ENCODE results near the gene TIMM17A.

TIMM17A gene

GRCh38 chr1:201983380-201983805, 28.1 kb downstream of the TIMM17A start:
- no peak for DNase-seq (ENCODE audit: low read depth, low spot score)

- DNase-seq (ENCODE audit: low read depth, low spot score) = no peak
Observed at GRCh38 chr1:201984446-201984845, 29.1 kb downstream of the TIMM17A start.

DNA sequence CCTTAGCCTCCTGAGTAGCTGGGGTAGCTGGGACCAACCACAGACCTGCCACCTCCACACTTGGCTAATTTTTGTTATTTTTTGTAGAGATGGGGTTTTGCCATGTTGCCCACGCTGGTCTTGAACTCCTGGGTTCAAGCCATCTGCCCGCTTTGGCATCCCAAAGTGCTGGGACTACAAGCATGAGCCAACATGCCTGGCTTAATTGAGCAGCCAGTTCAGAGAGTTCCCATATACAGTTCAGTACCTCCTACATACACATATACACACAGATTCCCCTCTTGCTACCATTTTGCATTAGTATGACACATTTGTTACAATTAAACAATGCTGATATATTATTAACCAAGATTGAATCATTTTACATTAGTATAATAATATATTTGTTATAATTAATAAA, 30.1 kb downstream of the TIMM17A start:
- DNase-seq (ENCODE audit: low read depth, low spot score) = no peak

GRCh38 chr1:201988601-201989000, 33.3 kb downstream of the TIMM17A start:
- no peak for DNase-seq (ENCODE audit: low read depth, low spot score)

- no peak for DNase-seq (ENCODE audit: low read depth, low spot score)
Observed at GRCh38 chr1:201989354-201990128, 34.2 kb downstream of the TIMM17A start.

DNA sequence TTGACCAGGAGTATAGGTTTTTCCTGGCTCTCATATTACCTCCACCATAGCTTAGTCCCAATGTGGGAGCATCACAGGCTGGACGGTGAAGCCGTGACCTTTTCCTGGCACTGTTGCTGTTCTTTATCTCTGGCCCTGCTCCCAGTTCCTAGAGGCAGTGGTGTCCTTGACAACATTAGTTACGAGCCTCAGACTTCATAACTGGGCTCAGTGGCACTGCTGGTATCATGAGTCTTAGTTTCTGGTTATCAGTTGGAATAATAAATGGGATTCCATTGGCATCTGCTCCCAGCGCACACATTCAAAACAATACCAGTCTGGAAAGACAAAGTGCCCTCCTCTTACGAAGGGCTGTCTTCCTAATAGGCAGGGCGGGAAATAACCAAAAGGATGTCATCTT, 35.1 kb downstream of the TIMM17A start:
- no peak for DNase-seq (ENCODE audit: low read depth, low spot score)

DNA sequence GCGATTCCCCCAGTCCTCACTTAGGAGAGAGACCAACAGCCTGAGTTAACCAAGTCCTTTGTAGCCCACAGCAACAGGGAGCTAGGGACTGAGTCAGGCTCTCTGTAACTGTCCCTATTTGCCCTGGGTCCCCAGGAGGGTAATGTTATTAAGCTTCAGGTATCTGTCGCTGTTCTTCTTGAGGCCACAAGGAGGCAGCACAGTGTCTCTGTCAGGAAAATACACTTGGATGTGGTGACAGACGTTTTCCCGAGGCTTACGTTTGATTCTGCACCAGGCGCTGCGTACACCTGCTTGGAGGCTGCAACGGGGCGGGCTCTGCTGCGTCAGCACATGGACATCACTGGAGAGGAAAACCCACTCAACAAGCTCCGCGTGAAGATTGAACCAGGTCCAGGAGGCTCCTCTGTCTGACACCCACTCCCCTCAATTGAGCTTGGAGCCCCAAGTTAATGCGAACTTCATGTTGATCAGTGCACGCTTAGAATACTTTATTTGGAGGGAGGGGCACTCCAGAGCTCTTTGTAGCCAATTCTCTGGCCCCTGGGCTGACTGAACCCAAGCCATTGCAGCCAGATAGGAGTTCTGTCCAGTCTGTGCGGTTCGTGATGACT, 44.4 kb downstream of the TIMM17A start:
- no peak for DNase-seq (ENCODE audit: low read depth, low spot score)

- DNase-seq (ENCODE audit: low read depth, low spot score) = no peak
Observed at GRCh38 chr1:202002507-202002906, 47.2 kb downstream of the TIMM17A start.

- DNase-seq (ENCODE audit: low read depth, low spot score) = no peak
Observed at GRCh38 chr1:202004711-202005110, 49.4 kb downstream of the TIMM17A start.

- DNase-seq (ENCODE audit: low read depth, low spot score) = no peak
Observed at GRCh38 chr1:202005958-202006357, 50.7 kb downstream of the TIMM17A start.

DNA sequence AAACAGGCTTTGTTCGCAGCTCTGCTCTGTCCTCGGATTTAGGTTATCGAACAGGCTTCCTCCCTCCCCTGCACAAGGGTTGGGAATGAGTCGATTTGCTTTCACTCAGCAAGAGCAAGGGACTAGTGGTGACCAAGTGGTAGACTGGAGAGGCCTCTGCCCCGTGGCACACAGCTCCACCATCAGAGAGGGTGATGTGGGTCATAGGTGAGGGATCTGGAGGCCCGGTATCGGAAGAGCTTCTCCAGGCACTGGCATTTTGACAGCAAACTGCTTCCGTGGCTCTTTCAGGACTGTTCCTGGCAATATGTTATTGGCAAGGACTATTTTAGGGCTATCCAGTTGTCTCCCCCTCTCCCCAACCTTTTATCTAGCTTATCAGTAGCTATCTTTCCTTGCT, 52.0 kb downstream of the TIMM17A start:
- no peak for DNase-seq (ENCODE audit: low read depth, low spot score)

DNA sequence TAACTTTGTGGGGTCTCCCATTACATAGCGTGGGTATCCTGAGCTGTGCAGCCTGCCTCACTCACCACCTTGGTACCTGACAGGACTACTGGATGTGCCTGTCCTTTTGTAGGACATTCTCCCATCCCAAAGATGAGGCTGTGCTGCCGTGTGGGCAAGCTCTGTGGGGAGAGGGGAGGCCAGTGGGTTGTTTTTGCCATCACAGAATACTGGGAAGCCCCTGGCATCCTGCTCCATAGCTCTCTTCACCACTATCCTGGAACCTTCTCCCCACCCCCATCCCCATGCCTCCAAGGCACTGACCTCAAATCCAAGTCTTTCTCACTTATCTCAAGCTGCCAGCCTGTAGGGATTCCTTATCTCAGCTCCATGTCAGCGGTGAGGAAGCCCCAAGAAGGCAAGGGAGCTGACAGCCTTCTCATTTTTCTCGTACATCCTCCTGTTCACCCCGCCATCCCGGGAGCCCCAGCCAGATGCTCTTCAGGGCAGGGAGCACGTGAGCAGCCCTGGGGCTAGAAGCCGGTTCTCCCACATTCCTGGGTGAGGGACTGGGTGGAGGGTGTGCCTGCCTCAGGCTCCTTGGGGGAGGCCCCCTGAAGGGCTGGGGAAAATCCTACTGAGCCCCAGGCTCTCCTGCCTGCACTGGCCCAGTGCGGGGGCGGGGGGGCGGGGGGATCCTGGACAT, 52.6 kb downstream of the TIMM17A start:
- DNase-seq (ENCODE audit: low read depth, low spot score) = no peak

DNA sequence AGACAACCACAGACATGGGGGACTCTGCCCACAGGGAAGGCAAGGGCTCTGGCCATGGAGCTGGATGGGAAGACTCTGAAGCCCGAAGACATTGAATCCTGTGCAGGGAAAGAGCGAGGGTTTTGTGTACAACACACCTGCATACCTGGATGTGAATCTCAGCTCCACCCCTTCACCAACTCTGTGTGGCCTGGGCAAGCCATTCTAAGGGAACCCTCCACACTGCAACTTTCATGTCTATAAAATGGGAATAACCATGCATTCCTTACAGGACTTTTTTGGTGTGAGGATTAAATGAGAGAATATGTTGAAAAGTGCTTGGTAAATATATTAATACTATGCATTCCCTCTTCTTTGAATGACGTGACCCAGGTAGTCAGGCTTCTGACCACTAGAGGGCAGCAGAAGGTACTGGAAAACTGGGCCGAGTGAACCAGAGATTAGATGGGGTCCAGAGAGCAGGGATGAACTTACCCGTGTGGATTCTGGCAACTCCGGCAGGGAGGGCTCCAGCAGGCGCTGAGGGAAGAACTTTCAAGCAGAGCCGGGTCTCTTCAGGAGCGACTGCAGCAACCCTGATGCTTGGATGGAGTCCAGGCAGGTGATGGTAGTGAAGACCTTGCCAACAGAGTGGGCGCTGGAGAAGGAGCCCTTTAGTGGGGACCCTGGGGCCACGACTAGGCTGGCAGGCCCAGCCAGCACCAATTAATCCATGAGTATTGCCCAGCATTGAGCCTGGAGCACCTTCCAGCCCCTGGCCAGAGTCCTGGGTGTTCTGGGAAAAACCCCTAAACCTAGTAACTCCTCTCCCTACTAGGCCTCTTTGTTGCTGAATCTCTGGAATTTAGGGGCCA, 54.2 kb downstream of the TIMM17A start:
- peak; percentile 20 for DNase-seq (ENCODE audit: low read depth, low spot score)

DNA sequence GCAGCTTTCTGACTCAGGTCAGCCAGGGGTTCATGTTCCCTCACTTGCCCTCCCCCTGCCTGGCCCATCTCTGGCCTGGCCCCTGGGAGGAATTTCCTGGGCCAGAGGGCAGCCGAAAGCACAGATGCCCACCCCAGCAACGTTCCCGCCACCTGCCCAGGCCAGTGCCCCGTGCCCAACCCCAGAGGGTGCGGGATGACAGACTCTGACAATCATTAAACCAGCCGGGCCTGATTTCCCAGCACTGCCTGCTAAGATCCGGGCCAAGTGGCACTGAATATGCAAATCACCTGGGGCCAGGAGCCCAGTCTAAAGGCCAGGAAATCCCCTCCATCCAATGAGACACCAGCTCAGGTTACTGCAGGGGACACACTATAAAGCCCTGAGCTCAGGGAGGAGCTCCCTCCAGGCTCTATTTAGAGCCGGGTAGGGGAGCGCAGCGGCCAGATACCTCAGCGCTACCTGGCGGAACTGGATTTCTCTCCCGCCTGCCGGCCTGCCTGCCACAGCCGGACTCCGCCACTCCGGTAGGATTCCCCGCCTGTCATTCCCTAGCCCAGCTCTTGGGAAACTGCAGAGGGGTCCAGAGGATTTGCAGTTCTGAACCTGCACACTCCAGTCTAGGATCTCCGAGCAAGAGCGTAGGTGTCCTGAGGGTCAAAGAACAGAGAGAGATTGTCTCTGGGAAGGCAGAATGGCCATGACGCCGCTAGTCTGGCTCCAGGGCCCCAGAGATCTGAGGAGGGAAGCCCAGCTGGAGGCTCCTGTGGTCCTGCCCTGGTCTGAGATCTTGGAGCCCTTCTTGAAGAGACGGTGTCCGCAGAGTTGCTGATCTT, 55.1 kb downstream of the TIMM17A start, which contains the start of gene ELF3:
Gene ELF3, plus strand, starts transcription at position 408 of the 836 bp plus-strand sequence. CDS start 550 bp downstream, outside the sequence.
- no peak for DNase-seq (ENCODE audit: low read depth, low spot score)

GRCh38 chr1:202011994-202012393, 56.7 kb downstream of the TIMM17A start:
- DNase-seq (ENCODE audit: low read depth, low spot score) = no peak

- no peak for DNase-seq (ENCODE audit: low read depth, low spot score)
Observed at GRCh38 chr1:202012544-202013478, 57.5 kb downstream of the TIMM17A start.

- DNase-seq (ENCODE audit: low read depth, low spot score) = no peak
Observed at GRCh38 chr1:202013603-202014002, 58.3 kb downstream of the TIMM17A start.

GRCh38 chr1:202014060-202014459, 58.8 kb downstream of the TIMM17A start:
- no peak for DNase-seq (ENCODE audit: low read depth, low spot score)

DNA sequence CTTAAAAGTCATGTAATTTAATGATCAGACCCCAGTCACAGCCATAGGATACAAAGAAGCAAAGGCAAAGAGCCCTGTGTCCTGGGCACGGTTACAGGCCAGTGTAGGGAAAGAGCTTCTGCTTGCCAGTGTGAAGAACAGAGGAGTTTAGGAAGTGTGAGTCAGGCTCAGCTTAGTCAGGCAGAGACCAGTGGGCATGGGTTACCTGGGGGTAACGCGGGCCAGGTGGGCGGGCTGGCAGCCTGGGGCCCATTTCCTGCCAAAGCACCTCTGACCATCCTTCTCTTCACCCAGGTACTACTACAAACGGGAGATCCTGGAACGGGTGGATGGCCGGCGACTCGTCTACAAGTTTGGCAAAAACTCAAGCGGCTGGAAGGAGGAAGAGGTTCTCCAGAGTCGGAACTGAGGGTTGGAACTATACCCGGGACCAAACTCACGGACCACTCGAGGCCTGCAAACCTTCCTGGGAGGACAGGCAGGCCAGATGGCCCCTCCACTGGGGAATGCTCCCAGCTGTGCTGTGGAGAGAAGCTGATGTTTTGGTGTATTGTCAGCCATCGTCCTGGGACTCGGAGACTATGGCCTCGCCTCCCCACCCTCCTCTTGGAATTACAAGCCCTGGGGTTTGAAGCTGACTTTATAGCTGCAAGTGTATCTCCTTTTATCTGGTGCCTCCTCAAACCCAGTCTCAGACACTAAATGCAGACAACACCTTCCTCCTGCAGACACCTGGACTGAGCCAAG, 59.8 kb downstream of the TIMM17A start:
- DNase-seq (ENCODE audit: low read depth, low spot score) = no peak
